OCI-LY1 (cell line): Measurements from ENCODE around the gene SLC12A8.

Source experiments
- H2AFZ ChIP-seq: fragments of 200-600 bp; sonication (generic), shearing (Covaris generic); 2 replicates; pipeline ENCODE4 v1.6.0; 2014; ENCODE audit warnings: antibody characterized with exemption, mild to moderate bottlenecking, low read length
- H3F3A ChIP-seq: fragments of 200-600 bp; sonication (generic), shearing (Covaris generic); 2 replicates; pipeline ENCODE4 v1.6.0; 2014; ENCODE audit warnings: mild to moderate bottlenecking, antibody characterized with exemption, low read length, moderate library complexity; ENCODE audit not compliant: insufficient read depth
- H3K27ac ChIP-seq: fragments of 200-600 bp; sonication (generic); 2 replicates; pipeline ENCODE4 v1.5.1; 2014; ENCODE audit warnings: low read length, mixed run types, mild to moderate bottlenecking, low read depth; ENCODE audit not compliant: poor library complexity, severe bottlenecking
- H3K27me3 ChIP-seq: fragments of 200-600 bp; sonication (generic); 2 replicates; pipeline ENCODE4 v1.6.0; 2014; ENCODE audit warnings: antibody characterized with exemption, mild to moderate bottlenecking, low read length, moderate library complexity; ENCODE audit not compliant: insufficient read depth
- H3K36me3 ChIP-seq: fragments of 200-600 bp; sonication (generic); 2 replicates; pipeline ENCODE4 v1.6.1; 2014; ENCODE audit warnings: mild to moderate bottlenecking, antibody characterized with exemption, low read length, moderate library complexity, mixed read lengths; ENCODE audit not compliant: insufficient read depth
- H3K4me1 ChIP-seq: fragments of 200-600 bp; sonication (generic); 2 replicates; pipeline ENCODE4 v1.5.1; 2014; ENCODE audit warnings: mild to moderate bottlenecking, low read length, moderate library complexity; ENCODE audit not compliant: insufficient read depth, severe bottlenecking
- H3K4me2 ChIP-seq: fragments of 200-600 bp; sonication (generic), shearing (Covaris generic); 2 replicates; pipeline ENCODE4 v1.6.1; 2014; ENCODE audit warnings: low read length
- H3K4me3 ChIP-seq: fragments of 200-600 bp; sonication (generic); 2 replicates; pipeline ENCODE4 v1.5.1; 2014; ENCODE audit warnings: low read length, low read depth, mild to moderate bottlenecking, mixed read lengths; ENCODE audit not compliant: poor library complexity, severe bottlenecking
- H3K79me2 ChIP-seq: fragments of 200-600 bp; shearing (Covaris generic); 2 replicates; pipeline ENCODE4 v1.6.1; 2016; ENCODE audit warnings: mixed run types, low read length, mixed read lengths; ENCODE audit not compliant: insufficient read depth
- H3K9ac ChIP-seq: fragments of 200-600 bp; sonication (generic), shearing (Covaris generic); 2 replicates; pipeline ENCODE4 v1.6.1; 2014; ENCODE audit warnings: mild to moderate bottlenecking, low read length, mixed read lengths
- H3K9me2 ChIP-seq: fragments of 200-600 bp; sonication (generic), shearing (Covaris generic); 2 replicates; pipeline ENCODE4 v1.6.1; 2014; ENCODE audit warnings: low read depth, mild to moderate bottlenecking, low read length, mixed read lengths
- H3K9me3 ChIP-seq: fragments of 200-600 bp; shearing (Covaris generic); 2 replicates; pipeline ENCODE4 v1.6.1; 2014; ENCODE audit warnings: low read length, mixed read lengths
- H4K20me1 ChIP-seq: fragments of 200-600 bp; sonication (generic), shearing (Covaris generic); 2 replicates; pipeline ENCODE4 v1.6.0; 2016; ENCODE audit warnings: mild to moderate bottlenecking, low read length; ENCODE audit not compliant: insufficient read depth
- CTCF ChIP-seq: fragments of 200-600 bp; sonication (generic), shearing (Covaris generic); IDR thresholded peaks from 2 replicates; pipeline ENCODE4 v1.5.1; 2017; ENCODE audit warnings: mild to moderate bottlenecking, antibody characterized with exemption, low read length, moderate library complexity, mixed read lengths
- EZH2 ChIP-seq: fragments of 200-600 bp; sonication (generic), shearing (Covaris generic); IDR thresholded peaks from 2 replicates; pipeline ENCODE4 v1.8.0; 2017; ENCODE audit warnings: borderline replicate concordance, mixed run types, mild to moderate bottlenecking, antibody characterized with exemption, low read length, moderate library complexity, mixed read lengths

SLC12A8 gene

DNA sequence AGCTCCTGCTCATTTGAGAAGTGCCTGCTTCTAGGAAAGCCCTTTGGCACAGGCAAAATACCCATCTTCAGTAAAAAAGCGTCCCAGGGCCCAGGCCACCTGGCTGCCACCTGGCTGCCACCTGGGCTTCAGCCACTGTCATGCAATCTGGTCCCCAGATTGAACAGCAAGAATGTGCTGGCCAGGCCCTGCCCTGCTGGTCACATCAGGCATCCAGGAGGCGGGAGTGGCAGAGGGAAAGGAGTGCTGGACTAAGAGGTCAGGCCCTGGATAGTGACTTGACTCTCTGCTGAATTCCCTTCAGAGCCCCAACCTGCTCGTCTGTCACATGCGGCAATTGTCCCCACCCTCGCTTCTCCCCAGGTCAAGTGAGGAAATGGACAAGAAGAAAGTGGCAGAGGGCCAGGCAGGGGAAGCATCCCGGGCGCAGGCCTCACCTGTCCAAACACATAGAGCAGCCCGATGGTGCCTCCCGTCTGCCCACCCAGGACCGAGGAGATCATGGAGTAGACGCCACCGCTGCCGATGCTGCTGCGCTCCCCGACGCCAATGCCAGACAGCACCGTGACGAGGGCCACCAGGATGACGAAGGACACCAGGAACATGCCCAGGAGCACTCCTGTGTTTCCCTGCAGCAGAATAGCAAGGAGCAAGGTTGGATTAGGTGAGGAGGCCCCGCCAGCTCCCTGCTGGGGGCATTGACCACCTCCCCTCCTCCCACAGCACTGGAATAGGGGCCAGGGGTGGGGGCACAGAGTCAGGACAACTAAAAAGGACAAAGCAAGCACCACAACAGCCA is 25.5 kb downstream of the SLC12A8 start:
- H2AFZ ChIP-seq: no peak overlapping the region
- H3K4me2 ChIP-seq: no peak overlapping the region
- H3K9me3 ChIP-seq: no peaks in the 10 kb centered on the region
- H3K27me3 ChIP-seq: no peaks in the 10 kb centered on the region
- no peaks in the 10 kb centered on the region for H3K9me2 ChIP-seq
- no peak overlapping the region for H3K9ac ChIP-seq
- H3K27ac ChIP-seq: no peak overlapping the region
- no peaks in the 10 kb centered on the region for H3K36me3 ChIP-seq
- H4K20me1 ChIP-seq: no peaks in the 10 kb centered on the region
- no peaks in the 10 kb centered on the region for H3K4me1 ChIP-seq
- H3F3A ChIP-seq: no peaks in the 10 kb centered on the region
- no peaks in the 10 kb centered on the region for H3K79me2 ChIP-seq
- no peak overlapping the region for H3K4me3 ChIP-seq
- TF ChIP-seq CTCF: no peak
- TF ChIP-seq EZH2: no peak

DNA sequence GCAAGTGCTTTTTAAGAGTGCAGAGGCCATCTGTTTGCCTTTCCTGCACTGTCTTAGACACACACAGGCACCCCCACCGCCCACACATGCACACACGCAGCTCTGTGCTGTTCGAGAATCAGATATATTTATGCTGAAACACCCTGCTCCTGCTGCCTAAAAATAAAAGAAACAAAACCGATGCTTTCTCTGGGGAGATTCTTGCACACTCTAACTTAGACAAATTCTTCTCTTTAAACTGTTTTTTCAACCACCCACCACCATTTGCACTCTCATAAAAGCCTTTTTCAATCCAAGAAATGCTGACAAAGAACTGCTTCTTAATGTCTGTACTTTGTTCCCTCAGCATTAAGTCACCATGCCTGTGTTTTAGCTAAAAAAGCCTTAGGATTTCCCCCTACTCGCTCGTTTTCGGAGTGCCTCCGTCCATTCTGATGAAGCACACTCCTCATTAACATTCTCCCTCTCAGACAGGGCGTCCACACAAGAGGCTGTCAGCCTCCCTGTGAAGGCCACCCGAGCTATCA is 26.2 kb downstream of the SLC12A8 start:
- H3K79me2 ChIP-seq: no peaks in the 10 kb centered on the region
- H4K20me1 ChIP-seq: no peaks in the 10 kb centered on the region
- H3F3A ChIP-seq: no peaks in the 10 kb centered on the region
- H3K4me1 ChIP-seq: no peaks in the 10 kb centered on the region
- no peak overlapping the region for H3K4me2 ChIP-seq
- H3K27me3 ChIP-seq: no peaks in the 10 kb centered on the region
- no peak overlapping the region for H3K4me3 ChIP-seq
- TF ChIP-seq EZH2 (no peak), CTCF (no peak)
- H3K9me3 ChIP-seq: no peaks in the 10 kb centered on the region
- no peak overlapping the region for H3K27ac ChIP-seq
- H3K36me3 ChIP-seq: no peaks in the 10 kb centered on the region
- no peaks in the 10 kb centered on the region for H3K9me2 ChIP-seq
- H3K9ac ChIP-seq: no peak overlapping the region
- H2AFZ ChIP-seq: no peak overlapping the region

DNA sequence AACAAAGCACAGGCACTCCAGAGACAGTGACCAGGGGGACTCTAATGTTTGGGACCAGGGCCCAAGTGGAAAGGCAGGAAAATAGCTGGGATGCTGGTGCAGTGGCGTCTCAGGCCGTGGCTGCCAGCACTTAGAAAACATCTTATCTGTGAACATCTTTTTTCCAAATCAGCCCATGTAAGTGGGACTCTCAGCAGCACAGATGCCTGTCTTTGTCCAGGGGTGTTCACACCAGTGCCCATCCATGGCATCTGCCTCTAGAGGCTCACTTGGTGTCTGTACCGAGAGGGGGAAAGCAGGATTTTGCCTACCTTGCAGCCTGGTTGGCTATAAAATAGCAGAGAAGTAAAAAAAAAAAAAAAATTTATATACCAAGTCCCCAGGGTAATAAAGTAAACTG is 26.7 kb downstream of the SLC12A8 start:
- Histone ChIP-seq H3K9me3 (no peaks in the 10 kb centered on the region), H3K4me3 (no peak overlapping the region), H3K79me2 (no peaks in the 10 kb centered on the region), H3F3A (no peaks in the 10 kb centered on the region), H4K20me1 (no peaks in the 10 kb centered on the region), H2AFZ (no peak overlapping the region), H3K9ac (no peak overlapping the region), H3K4me2 (no peak overlapping the region), H3K27ac (no peak overlapping the region), H3K36me3 (no peaks in the 10 kb centered on the region), H3K27me3 (no peaks in the 10 kb centered on the region), H3K4me1 (no peaks in the 10 kb centered on the region), H3K9me2 (no peaks in the 10 kb centered on the region)
- TF ChIP-seq CTCF (no peak), EZH2 (no peak)
